Fibroblast of skin of right quadriceps (primary cell): ENCODE data around the gene ITPR1.

ENCODE experiments used
- DNase-seq: peaks from one replicate; pipeline ENCODE4 v3.0.0-alpha.2; 2013

ITPR1 gene

DNA sequence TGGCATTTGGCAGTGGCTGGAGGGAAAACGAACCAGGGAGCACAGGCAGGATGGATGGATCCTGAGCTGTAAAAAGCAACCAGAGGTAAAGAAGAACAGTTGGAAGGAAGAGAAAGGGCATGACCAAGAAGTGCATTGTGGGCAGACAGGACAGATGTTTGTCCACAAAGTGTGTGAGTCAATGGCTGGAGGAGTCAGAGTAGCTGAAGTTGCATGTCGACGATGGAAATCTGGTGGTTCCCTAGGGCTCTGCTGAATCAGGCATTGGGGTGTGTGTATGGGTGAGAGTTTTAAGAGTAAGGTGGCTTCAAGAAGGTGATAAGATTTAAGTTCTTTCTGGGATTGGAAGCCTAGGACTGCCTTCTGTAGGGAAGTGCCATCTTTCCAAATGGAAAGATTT lies 272.1 kb downstream of the ITPR1 start:
- no peak for DNase-seq

DNA sequence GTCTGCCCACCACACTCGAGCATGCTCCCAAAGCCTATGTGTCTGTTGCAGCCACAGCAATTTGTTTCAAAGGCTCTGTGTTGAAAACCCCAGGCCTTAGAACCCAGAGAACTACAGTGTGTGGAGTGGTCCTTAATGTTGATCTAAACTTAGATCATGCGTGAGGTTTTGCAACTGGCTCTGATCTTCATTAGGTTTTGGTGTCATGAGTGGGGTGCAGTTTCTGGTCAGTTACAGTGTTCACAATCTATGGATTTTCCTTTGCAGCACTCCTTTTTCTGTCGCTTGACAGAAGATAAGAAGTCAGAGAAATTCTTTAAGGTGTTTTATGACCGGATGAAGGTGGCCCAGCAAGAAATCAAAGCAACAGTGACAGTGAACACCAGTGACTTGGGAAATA lies 273.1 kb downstream of the ITPR1 start:
- no peak for DNase-seq

DNA sequence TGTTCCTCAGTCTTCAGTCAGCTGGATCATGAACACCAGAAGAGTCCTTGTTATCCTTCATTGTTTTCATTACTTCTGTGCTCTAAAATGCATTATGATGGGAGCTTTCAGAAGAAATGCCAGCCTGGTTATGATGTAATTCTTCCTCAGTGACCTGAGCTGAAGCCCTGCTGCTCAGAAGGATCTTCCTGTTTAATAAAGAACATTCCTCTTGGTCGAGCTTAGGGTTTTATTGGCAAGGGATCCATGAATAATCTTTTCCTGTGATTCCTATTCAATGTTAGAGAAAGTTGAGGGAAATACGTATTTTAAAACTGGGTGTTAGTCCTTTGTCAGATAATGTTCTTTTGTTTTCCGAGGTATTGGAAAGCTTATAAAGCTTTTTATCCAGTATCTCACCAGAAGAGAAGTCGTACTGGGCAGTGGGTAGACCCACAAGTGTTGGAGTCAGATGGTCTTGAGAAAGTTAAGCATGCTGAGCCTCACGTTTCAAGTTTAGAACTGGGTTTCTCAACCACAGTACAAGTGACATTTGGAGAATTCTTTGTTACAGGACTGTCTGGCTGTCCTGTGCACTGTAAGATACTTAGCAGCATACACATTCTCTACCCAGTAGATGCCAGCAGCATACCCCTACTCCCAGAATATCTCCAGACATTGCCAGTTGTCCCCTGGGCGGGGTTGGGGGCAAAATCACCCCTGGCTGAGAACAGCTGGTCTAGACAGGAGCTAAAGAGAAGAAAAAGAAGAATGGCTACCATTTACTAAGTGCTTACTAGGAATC lies 273.8 kb downstream of the ITPR1 start:
- DNase-seq = no peak

DNA sequence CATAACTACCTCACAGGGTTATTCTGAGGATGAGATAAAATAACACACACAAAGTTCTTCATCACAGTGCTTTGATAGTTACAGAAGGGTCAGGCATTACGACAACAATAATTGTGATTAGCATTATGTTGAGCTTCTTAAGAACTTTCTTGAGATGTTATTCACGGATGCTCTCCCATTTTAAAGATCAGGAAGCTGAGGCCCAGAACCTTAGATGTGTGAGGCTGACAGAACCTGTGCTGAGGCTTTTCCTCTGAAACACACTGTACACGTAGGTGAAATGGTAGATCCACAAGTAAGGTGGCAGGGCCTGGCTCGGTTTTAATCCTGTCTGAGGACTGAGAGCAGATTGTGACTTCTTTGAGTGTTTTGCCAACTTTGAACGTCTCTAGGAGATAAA lies 274.9 kb downstream of the ITPR1 start:
- DNase-seq = no peak

DNA sequence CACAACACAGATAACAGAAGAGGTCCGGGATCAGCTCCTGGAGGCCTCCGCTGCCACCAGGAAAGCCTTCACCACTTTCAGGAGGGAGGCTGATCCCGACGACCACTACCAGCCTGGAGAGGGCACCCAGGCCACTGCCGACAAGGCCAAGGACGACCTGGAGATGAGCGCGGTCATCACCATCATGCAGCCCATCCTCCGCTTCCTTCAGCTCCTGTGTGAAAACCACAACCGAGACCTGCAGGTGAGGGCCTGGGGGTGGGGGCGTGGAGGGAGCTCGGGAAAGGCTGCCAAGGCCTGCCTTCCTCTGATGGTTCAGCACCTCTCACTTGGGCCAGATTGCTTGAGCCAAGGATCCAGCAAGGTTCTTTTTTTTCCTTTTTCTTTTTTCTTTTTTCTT lies 275.4 kb downstream of the ITPR1 start:
- no peak for DNase-seq

DNA sequence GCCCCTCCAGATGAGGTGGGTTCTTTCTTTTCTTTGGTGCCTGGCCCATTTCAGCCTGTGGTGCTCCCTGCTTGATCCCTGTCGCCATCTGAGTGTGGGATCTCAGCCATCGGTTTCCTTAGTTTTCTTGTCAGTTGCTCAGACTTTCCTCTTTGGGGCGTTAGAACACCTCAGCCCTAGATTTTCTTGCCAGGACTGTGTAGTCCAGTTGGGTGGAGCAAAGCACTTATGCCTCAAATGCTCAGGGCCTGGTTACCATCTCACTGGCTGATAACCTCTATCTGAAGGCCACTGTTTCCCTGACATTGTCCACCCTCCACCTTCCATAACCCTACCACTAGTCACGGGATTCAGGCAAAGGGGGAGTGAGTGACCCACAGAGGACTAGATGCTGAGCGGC lies 277.4 kb downstream of the ITPR1 start:
- DNase-seq = no peak

DNA sequence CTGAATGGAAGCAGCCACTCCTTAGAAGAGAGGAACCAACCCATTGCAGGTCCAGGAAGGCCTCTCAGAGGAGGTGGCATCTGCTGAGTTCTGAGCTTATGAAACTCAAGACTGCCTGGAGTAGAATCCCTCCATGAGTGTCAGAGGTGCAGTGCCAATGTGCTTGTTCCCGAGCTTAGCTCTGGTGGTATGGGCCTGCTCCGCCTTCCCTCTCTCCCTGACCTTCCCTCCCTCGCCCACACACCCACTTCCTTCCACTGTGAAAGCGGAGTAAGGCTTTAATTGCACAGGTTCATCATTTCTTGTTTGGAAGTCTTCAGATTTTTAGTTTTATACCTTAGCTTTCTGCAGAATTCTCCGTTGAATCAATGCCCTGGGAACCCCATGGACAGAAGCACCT lies 278.1 kb downstream of the ITPR1 start:
- DNase-seq = no peak

DNA sequence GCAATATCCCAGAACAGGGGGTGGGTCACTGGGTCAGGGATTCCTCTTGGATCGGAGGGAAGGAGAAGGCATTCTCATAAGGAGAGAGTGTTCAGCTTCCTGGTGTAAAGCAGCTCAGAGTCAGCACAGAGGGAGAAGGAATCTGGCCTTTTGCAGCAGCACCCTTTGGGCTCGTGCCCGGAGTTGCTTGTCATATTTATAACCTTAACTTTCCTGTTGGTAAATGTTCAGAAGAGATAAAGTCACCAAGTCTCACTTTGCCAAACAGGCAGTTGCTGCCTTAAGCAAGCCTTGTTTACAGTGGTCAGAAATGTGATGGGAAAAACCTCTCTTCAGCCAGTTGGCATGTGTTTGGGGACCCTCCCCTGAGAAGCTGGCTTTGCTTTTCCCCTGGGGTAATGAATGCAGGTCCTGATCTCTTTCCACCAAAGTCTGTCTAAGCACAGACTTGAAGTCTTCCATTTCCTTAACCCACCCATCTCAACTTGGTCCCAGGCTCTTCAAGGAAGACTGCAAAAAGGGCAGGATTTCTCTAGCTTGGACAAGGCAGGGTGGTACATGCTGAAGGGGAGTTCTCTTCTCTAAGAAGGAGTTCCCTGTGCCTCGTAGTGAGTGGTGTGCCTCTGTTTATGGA lies 279.1 kb downstream of the ITPR1 start:
- DNase-seq = peak; percentile 34

DNA sequence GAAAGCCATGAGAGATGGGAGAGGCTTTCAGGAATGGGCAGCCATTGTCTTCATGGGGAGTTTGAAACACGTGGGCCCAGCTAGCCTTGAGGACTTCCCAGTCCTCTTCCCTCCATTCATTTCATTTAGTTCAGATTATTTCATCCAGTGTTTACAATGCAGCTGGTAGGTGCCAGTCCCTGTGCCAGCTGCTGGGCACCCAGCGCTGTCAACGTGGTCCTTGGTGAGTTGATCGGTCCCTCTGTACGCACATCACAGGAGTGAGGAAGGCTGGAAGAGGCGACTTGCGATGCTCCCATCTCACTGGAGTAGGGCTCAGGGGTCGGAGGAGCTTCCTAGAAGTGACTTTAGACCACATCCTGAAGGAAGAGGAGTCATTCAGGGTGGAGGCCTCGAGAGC lies 279.7 kb downstream of the ITPR1 start:
- DNase-seq = no peak

DNA sequence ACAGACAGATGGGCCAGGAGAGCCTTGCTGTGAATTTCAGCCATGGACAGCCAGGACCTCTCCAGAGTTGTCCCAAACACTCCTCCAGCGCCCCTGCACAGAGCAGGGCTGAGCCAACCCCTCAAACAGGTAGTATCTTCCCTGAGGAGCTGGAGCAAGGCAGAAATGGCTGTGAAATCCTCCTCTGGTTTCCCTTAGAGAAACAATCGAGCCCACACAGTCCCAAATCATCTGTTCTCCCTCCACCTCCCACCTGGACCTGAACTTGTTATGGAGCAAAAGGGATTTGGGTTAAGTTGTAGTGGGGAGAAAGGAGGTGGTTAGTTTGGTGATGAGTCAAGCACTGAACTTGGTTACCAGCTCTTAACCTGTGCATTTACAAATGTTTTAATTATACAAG lies 280.4 kb downstream of the ITPR1 start:
- DNase-seq = no peak

DNA sequence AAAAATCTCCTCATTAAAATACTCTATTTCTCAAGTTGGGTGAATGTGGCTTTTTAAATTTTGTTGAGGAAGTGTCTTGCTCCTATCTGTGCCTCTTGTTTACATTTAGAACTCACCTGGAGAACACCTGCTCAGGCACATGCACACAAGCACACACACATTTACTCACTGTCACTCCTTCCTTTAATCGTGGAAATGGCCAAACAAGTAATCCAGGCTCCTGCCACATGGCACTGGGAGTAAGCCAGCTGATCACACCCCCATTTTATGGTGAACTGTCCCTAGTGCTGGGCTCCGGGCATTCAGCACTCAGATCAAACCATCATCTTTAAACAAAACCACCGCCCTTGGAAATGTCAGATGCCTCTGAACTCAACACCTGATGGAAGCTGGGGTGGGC lies 281.4 kb downstream of the ITPR1 start:
- DNase-seq = no peak

DNA sequence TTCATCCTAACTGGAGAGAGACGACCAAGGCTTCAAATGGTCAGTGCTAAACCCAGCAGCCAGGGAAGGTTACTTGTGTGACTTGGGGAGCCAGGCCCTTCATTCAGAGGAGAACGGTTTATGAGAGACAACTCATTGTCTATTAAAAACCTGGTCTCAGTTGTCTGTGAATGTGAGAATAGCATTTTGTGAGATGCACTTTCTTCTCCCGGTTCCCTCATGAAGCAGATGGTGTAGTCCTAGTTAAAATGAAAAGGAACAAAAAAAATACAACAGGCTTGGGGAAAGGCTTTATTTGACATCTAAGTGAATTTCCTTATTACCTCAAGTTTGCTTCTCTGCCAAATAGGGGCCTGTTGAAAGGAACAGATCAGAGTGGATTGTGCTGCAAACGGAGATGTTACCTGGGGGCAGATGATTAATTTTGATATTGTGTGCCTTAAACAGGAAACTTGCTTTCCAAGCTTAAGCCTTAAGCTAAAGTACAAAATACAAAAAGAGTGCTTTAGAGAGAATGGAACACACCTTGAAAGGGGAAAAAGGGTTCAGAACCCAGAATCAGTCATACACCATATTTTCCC lies 283.3 kb downstream of the ITPR1 start:
- no peak for DNase-seq

DNA sequence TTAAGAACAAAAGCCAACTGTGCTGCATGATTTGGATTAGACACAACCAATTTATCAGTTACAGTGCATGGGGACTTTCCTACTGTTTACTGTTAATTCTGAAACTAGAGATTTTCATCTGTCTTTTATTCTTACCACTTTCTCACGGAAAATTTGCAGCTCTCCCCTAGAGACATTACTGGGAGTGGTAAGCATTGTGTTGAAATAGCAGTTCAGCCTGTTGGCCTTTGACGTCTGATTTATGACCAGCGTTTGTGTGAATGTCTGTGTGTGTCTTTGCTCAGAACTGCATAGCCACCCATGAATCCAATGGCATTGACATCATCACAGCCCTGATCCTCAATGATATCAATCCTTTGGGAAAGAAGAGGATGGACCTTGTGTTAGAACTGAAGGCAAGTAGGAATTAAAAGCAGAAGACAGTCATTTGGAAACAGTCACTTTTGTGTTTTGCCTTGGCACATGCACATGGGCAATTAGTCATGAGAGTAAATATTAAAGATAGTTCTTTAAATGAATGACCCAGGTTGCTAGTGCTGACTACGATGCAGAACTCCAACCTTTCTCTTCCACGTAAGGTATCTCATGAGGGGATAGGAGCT lies 283.9 kb downstream of the ITPR1 start:
- peak; percentile 42 for DNase-seq

DNA sequence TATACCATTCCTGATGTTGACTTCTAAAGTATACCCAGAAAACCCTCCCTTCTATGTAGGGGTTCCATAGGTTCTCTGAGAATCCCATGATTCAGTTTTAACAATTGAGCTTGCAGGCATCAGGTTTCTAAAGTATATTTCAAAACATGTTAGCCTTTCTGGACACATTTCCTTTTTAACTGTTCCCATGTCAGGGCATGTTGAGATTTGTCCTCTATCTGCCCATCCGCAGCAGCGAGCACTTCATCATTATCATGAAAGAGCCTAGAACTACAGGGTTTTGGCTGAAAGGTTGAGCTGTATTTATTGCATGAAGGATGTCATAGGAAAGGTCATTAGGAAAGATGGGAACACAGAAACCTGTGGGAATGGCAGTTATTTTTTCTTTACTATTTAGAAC lies 285.0 kb downstream of the ITPR1 start:
- no peak for DNase-seq

DNA sequence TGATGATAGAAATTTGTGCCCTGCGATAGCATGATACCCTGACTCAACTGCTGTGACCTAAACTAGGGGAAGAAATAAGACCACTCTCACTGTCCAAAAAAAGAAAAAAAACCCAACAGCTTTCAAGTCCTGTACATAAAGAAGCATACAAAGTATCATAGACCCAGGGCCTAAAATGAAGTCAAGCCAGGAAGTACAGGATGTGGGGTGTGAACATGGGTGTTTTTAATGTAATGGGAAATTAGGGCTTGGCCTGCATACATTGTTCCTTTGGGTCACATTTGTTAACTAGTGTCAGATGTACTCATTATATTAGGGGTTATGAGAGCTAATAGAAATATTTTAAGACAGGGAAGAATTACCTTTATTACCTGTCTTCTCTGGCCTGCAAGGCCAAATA lies 285.6 kb downstream of the ITPR1 start:
- DNase-seq = no peak

DNA sequence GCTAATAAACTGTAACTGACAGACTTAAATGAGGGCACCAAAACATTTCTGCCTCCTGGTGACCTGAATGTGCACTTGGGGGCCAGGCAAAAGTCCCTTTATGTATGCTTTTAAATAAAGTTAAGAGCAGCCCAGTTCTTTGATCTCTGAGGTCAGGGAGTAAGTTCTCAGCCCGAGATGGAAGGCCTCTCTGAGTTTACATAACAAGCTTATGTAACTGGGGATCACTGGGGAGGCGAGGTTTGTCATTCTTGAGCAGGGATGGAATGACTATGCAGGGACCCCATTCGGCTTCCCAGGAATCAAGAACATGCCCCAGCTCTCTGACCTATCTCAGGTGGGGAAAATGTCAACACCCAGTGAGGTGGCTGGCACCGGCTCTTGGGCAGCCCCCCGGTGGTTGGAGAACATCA lies 287.4 kb downstream of the ITPR1 start:
- no peak for DNase-seq

DNA sequence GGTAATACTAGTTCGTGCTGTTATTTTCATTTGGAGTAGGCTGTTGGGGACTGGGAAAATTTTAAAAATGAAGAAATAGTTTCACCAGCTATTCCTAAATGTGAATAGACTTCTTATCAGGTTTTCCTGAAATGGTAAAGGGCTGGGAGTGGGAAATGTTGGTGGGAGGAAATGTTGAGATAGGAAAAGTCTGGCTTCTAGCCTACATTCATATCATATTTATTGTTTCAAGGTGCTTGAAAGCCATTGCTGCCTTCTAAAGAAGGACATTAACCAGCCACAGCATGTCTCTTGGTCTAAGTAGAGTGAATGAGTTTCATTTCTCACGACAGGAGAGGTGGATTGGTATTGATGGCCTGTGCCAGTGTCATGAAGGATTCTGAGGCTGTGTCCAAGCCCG lies 288.9 kb downstream of the ITPR1 start:
- no peak for DNase-seq

DNA sequence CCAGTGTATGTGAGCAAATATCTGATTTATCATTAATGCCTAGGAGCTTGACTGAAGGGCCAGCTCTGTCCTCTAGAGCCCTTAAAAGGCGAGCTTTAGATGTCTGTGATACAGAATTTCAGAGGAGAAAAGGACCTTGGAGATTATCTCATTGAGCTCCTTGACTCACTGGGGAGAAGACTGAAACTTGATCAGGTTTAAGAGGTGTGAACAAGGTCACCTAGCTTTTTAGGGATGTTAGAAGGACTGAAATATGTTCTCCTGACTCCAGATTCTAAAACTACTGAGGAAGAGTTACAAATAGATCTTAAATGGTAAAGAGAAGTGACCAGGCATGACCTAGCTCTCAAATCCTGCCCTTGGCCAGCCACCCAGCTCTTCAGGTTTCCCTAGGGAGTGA lies 292.4 kb downstream of the ITPR1 start:
- DNase-seq = no peak

DNA sequence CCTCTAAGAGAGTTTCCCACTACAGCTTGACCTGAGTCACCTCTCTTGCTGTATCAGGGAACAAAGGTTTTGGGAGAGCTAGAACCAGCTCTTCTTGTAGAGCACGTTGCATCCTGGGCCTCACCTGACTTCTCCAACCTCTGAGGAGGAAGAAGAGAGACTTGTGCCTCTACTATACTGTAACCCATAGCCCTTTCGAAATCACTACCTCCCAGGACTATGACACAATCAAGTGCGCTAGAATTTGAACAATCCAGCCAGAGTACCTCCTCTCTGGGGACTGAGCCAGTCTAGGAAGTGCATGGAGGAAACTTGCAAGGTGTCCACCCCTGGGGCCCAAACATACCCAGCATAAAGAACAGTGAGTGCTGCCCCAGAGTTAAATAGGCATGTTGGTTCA lies 293.3 kb downstream of the ITPR1 start:
- no peak for DNase-seq

DNA sequence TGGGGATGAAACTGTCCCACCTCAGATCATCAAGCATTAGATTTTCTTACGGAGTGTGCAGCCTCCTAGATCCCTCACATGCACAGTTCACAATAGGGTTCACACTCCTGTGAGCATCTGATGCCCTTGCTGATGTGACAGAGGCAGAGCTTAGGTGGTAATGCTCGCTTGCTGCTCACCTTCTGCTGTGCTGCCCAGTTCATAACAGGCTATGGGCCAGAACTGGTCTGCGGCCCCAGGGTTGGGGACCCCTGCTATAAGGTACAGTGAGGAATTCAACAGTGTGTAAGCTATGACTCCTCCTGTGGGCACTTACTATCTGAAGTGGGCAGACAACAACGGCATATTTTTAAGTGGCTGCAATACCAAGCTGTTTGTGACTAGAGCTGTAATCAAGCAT lies 298.2 kb downstream of the ITPR1 start:
- no peak for DNase-seq

DNA sequence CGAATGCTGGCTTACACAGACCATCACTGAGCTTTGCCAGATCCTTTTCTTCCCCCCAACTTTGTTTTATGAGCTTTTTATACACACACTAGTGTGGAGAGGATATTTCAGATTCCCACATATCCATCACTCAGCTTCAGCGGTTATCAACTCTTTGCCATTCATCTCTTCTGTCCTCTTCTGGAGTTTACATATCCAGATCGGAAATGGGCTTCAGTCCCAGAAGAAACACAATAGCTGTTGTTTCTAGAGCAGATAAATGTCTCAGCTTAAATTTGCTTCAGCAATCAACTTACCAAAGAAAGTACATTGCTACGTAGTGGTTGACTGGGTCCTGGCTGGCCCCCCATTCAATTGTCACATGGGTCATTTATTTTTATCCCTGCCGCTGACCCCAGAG lies 300.2 kb downstream of the ITPR1 start:
- no peak for DNase-seq

DNA sequence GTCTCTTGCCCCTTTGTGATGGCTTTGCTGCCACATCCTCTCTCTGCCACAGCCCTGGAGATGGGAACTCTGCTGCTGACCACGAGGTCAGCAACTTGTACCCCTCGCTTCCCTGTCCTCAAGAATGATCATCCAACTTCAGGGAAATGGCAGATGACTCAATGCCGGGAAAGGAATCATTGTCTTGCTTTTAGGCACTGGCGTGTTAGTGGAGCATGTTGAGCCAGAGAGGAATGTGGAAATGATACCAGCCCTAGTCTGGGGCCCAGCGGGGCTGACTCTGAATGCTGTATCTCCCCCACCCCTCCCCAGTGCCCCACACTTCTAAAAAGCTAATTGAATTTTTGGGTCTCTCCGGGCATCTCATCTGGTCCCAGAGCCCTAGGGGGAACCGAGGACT lies 301.2 kb downstream of the ITPR1 start:
- DNase-seq = no peak

DNA sequence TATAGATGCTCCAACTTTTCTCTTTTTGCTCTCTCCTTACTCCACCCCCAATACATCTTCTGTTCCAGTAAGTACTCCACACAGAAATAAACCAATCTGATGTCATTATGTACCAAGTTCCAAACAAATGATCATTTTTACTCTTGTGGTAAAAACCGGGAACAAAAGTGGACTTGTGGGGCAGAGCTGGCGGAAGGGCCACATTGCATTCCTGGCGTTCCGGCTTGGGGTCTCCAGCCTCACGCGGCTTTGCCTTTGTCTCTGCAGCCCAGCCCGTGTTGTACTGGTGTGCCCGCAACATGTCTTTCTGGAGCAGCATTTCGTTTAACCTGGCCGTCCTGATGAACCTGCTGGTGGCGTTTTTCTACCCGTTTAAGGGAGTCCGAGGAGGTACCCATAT lies 301.6 kb downstream of the ITPR1 start:
- DNase-seq = no peak

DNA sequence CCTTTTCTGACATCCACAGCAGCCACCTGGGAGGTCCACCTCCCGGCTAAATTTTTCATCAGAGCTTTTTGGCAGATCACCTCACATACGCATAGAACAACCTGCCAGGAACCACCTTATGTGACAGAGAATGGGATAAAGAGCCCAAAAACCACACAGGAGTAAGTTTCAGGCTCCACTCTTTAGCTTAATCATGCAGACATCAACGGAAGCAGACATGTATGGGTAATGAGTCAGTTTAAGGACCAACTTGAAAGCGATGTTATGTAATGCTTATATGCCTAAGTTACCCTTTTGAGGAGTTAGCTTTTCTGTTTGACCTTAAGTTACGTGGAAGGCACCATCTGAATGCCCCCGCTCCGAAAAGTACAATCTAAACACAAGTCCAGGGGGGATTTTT lies 302.8 kb downstream of the ITPR1 start:
- no peak for DNase-seq
